Liver (tissue), 9 donors: ENCODE measurements around the gene GNG8. TPM values are rescaled to one million over a fixed set of nuclear protein-coding genes. Genes with fewer than 3 reads are reported as not detected.

Experiments used
- DNase-seq: peaks from one replicate; pipeline ENCODE4 v3.0.0-alpha.2; 2017; ENCODE audit warnings: low spot score
- H3K27ac ChIP-seq, 2 donors: one replicate each; pipeline ENCODE4 v1.7.0; 2013; ENCODE audit warnings: inconsistent platforms in 2 of 2, low read length in 2 of 2, control low read depth in 1 of 2, low read depth in 1 of 2, mild to moderate bottlenecking in 1 of 2
- H3K27me3 ChIP-seq, 4 donors: one replicate each; pipeline versions ENCODE4 v1.6.1 to v1.7.0; 2013; ENCODE audit warnings: low read length in 3 of 4, inconsistent platforms in 1 of 4, mild to moderate bottlenecking in 1 of 4, moderate library complexity in 1 of 4; ENCODE audit not compliant: control insufficient read depth in 4 of 4, insufficient read depth in 4 of 4
- H3K36me3 ChIP-seq, 4 donors: one replicate each; pipeline versions ENCODE4 v1.6.1 to v1.7.0; 2013; ENCODE audit warnings: low read length in 3 of 4, mild to moderate bottlenecking in 3 of 4, low read depth in 1 of 4, moderate library complexity in 1 of 4; ENCODE audit not compliant: control insufficient read depth in 4 of 4, insufficient read depth in 3 of 4
- H3K4me1 ChIP-seq, 4 donors: one replicate each; pipeline versions ENCODE4 v1.6.1 to v1.7.0; 2013; ENCODE audit warnings: low read length in 3 of 4, mild to moderate bottlenecking in 3 of 4, moderate library complexity in 1 of 4; ENCODE audit not compliant: control insufficient read depth in 4 of 4, insufficient read depth in 4 of 4
- H3K4me3 ChIP-seq, 3 donors: one replicate each; pipeline versions ENCODE4 v1.6.1 to v1.7.0; 2013; ENCODE audit warnings: low read length in 3 of 3, control low read depth in 1 of 3, low read depth in 1 of 3, mild to moderate bottlenecking in 1 of 3
- H3K9ac ChIP-seq, 2 donors: one replicate each; pipeline ENCODE4 v1.7.0; 2013; ENCODE audit warnings: low read length in 2 of 2, mild to moderate bottlenecking in 2 of 2, moderate library complexity in 2 of 2, control low read depth in 1 of 2, low read depth in 1 of 2
- H3K9me3 ChIP-seq, 4 donors: one replicate each; pipeline versions ENCODE4 v1.6.1 to v1.7.0; 2013; ENCODE audit warnings: low read length in 3 of 4; ENCODE audit not compliant: control insufficient read depth in 4 of 4
- ATF3 ChIP-seq: IDR thresholded peaks from 2 replicates; pipeline ENCODE4 v1.6.1; 2016; ENCODE audit warnings: antibody characterized with exemption
- EGR1 ChIP-seq, 2 donors: IDR thresholded peaks; 2 replicates each; pipeline ENCODE4 v1.6.1; 2016 to 2018; ENCODE audit warnings: antibody characterized with exemption in 2 of 2, low read depth in 2 of 2
- FOXA1 ChIP-seq: IDR thresholded peaks from 2 replicates; pipeline ENCODE4 v1.6.1; 2016; ENCODE audit warnings: antibody characterized with exemption
- FOXA2 ChIP-seq: IDR thresholded peaks from 2 replicates; pipeline ENCODE4 v1.6.1; 2016; ENCODE audit warnings: antibody characterized with exemption
- GABPA ChIP-seq, 2 donors: IDR thresholded peaks in 1 of 2; conservative IDR thresholded peaks in 1 of 2; 2 replicates each; pipeline ENCODE4 v1.6.1; 2016; ENCODE audit warnings: antibody characterized with exemption in 2 of 2, mild to moderate bottlenecking in 1 of 2, moderate library complexity in 1 of 2
- HNF4A ChIP-seq, 2 donors: conservative IDR thresholded peaks; 2 replicates each; pipeline ENCODE4 v1.6.1; 2016; ENCODE audit warnings: antibody characterized with exemption in 2 of 2, mild to moderate bottlenecking in 2 of 2
- HNF4G ChIP-seq: IDR thresholded peaks from 2 replicates; pipeline ENCODE4 v1.6.1; 2016; ENCODE audit warnings: antibody characterized with exemption
- JUND ChIP-seq, 2 donors: IDR thresholded peaks; 2 replicates each; pipeline ENCODE4 v1.6.1; 2016; ENCODE audit warnings: antibody characterized with exemption in 2 of 2
- MAX ChIP-seq: IDR thresholded peaks from 2 replicates; pipeline ENCODE4 v1.6.1; 2016; ENCODE audit warnings: antibody characterized with exemption
- NR2F2 ChIP-seq: IDR thresholded peaks from 2 replicates; pipeline ENCODE4 v1.6.1; 2016; ENCODE audit warnings: antibody characterized with exemption
- RXRA ChIP-seq, 2 donors: IDR thresholded peaks; 2 replicates each; pipeline ENCODE4 v1.6.1; 2017 to 2018; ENCODE audit warnings: antibody characterized with exemption in 2 of 2, mild to moderate bottlenecking in 1 of 2
- SP1 ChIP-seq: IDR thresholded peaks from 2 replicates; pipeline ENCODE4 v1.6.1; 2018; ENCODE audit warnings: antibody characterized with exemption, mild to moderate bottlenecking
- TAF1 ChIP-seq: conservative IDR thresholded peaks from 2 replicates; pipeline ENCODE4 v1.6.1; 2016; ENCODE audit warnings: antibody characterized with exemption, mild to moderate bottlenecking
- YY1 ChIP-seq: IDR thresholded peaks from 2 replicates; pipeline ENCODE4 v1.6.1; 2016; ENCODE audit warnings: antibody characterized with exemption, mild to moderate bottlenecking
- ZBTB33 ChIP-seq: IDR thresholded peaks from 2 replicates; pipeline ENCODE4 v1.6.1; 2016; ENCODE audit warnings: antibody characterized with exemption
- WGBS: extraction: QIAGEN DNeasy Blood & Tissue Kit; methylation state at CpG from one replicate; pipeline ENCODE4 v1.1.7; 2013; 5-methylcytosine and 5-hydroxymethylcytosine counted together
- polyA plus RNA-seq, 2 donors: library from polyadenylated mRNA; stranded (reverse) in 1 of 2; unstranded in 1 of 2; fragments of 200-250 nt in 1 of 2; fragments of >200 nt in 1 of 2; fragmentation: Nextera tagmentation in 1 of 2; extraction: Ambion mirVana in 1 of 2; gene quantifications; one replicate each; pipeline versions ENCODE4 v1.2.1 to v1.2.3, GENCODE V29; 2013 to 2015
- total RNA-seq, 2 donors: library from RNA; depleted of rRNA; stranded (reverse); fragments of >200 nt; gene quantifications; one replicate each; pipeline ENCODE4 v1.2.3, GENCODE V29; 2014
- donor health status: healthy.
- donor health status: healthy.
- donor health status: healthy.
- donor health status: healthy.
- donor health status: healthy.

GNG8 gene
- total and polyA plus RNA-seq, 4 donors, result not detected

GRCh38 chr19:46634045-46634655, 1.9 kb downstream of the GNG8 start:
- Histone ChIP-seq H3K4me1 (peaks cover 4 to 15% (median 13%) of the 10 kb centered on the region in 4 donors), H3K27me3 (peaks cover 0 to 15% (median 0%) of the 10 kb centered on the region in 4 donors), H3K9me3 (no peaks in the 10 kb centered on the region), H3K9ac (no peak overlapping the region), H3K27ac (no peak overlapping the region), H3K36me3 (no peaks in the 10 kb centered on the region), H3K4me3 (peak overlapping the region in 2 of 3 donors; percentile 5 to 8)
- no peak for TF ChIP-seq YY1
- no peak for TF ChIP-seq HNF4A (conservative IDR thresholded peaks at IDR 0.05)
- TF ChIP-seq EGR1 (IDR thresholded peaks at IDR 0.05; ENCODE audit: low read depth in 2 of 2), result no peak
- no peak for TF ChIP-seq GABPA (IDR thresholded peaks at IDR 0.05 in 1 of 2, conservative IDR thresholded peaks at IDR 0.05 in 1 of 2)
- no peak for TF ChIP-seq TAF1
- no peak for TF ChIP-seq ATF3
- no peak for TF ChIP-seq FOXA2
- TF ChIP-seq SP1, result no peak
- no peak for TF ChIP-seq NR2F2
- TF ChIP-seq JUND (IDR thresholded peaks at IDR 0.05), result no peak
- TF ChIP-seq MAX, result no peak
- TF ChIP-seq RXRA (IDR thresholded peaks at IDR 0.05), result no peak
- no peak for TF ChIP-seq FOXA1
- no peak for TF ChIP-seq ZBTB33
- no peak for TF ChIP-seq HNF4G
- DNase-seq, result peak; percentile 88
- WGBS, result 7% methylated on average over 38 of the region's 38 CpGs

- DNase-seq, result no peak
- Histone ChIP-seq H3K9ac (no peak overlapping the region), H3K36me3 (no peaks in the 10 kb centered on the region), H3K4me1 (peaks cover 4 to 6% (median 4%) of the 10 kb centered on the region in 4 donors), H3K27ac (no peak overlapping the region), H3K9me3 (no peaks in the 10 kb centered on the region), H3K27me3 (peaks cover 0 to 15% (median 0%) of the 10 kb centered on the region in 4 donors), H3K4me3 (no peak overlapping the region)
- TF ChIP-seq ATF3, result no peak
- TF ChIP-seq FOXA2, result no peak
- TF ChIP-seq HNF4G, result no peak
- no peak for TF ChIP-seq RXRA (IDR thresholded peaks at IDR 0.05)
- no peak for TF ChIP-seq HNF4A (conservative IDR thresholded peaks at IDR 0.05)
- no peak for TF ChIP-seq YY1
- no peak for TF ChIP-seq ZBTB33
- WGBS, result 83% methylated on average over 3 of the region's 3 CpGs
Observed at GRCh38 chr19:46633130-46633529, 2.9 kb downstream of the GNG8 start.
